HepG2 (cell line): ENCODE data around the gene SHC3.

Experiments used
- CAMTA2 ChIP-seq: sonication (generic); formaldehyde crosslinking; IDR thresholded peaks from 2 replicates; pipeline ENCODE4 v1.4.0; 2020; ENCODE audit warnings: mild to moderate bottlenecking, missing genetic modification reagents, borderline replicate concordance
- KAT8 ChIP-seq: IDR thresholded peaks from 2 replicates; pipeline ENCODE4 v1.6.1; 2016; ENCODE audit warnings: missing genetic modification reagents, missing compliant biosample characterization
- RFX5 ChIP-seq: IDR thresholded peaks from 2 replicates; pipeline ENCODE4 v1.6.1; 2011; ENCODE audit warnings: low read depth, low read length, improper control_type of control experiment
- TF ChIP-seq, protein P1 (sequence below): sonication (generic); formaldehyde crosslinking; IDR thresholded peaks from 2 replicates; pipeline ENCODE4 v1.4.0; 2020; ENCODE audit warnings: mild to moderate bottlenecking, low read depth, missing genetic modification reagents

DNA sequence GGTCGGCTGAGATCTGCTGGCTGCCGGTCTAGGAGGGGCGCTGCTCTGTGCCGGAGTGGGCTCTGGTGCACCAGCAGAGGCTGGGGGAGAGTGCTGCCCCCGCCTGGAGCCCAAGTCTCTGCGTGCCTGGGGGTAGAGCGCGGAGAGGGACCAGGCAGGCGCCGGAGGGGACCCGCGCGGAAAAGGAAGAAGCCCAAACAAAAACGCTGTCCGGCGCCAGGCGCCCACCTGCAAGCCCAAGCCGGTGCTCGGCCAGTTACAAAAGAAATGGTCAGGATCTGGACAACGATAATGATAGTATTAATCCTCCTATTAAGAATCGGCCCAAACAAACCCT, 187.9 kb downstream of the SHC3 start:
- TF ChIP-seq, protein P1, sequence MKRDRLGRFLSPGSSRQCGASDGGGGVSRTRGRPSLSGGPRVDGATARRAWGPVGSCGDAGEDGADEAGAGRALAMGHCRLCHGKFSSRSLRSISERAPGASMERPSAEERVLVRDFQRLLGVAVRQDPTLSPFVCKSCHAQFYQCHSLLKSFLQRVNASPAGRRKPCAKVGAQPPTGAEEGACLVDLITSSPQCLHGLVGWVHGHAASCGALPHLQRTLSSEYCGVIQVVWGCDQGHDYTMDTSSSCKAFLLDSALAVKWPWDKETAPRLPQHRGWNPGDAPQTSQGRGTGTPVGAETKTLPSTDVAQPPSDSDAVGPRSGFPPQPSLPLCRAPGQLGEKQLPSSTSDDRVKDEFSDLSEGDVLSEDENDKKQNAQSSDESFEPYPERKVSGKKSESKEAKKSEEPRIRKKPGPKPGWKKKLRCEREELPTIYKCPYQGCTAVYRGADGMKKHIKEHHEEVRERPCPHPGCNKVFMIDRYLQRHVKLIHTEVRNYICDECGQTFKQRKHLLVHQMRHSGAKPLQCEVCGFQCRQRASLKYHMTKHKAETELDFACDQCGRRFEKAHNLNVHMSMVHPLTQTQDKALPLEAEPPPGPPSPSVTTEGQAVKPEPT (CRISPR knock-in tag) = no peak
- TF ChIP-seq RFX5 = no peak
- TF ChIP-seq KAT8 (CRISPR knock-in tag) = no peak
- no peak for TF ChIP-seq CAMTA2 (CRISPR knock-in tag)
